Left ventricle myocardium superior (tissue), 1 donor: ENCODE measurements around the gene SRL. TPM values are rescaled to one million over a fixed set of nuclear protein-coding genes. Genes with fewer than 3 reads are reported as not detected.
"Not testable (repeated sequence)": the region's sequence is repeated elsewhere in the genome, so short reads cannot be mapped to it uniquely, and the experiment has no call there.

ENCODE experiments used
- ATAC-seq: fragments of 200-7000 bp; cut with Tn5 transposase; one replicate; pipeline ENCODE4 v1.9.1; 2020; ENCODE audit warnings: mild to moderate bottlenecking, moderate library complexity
- DNase-seq: peaks from one replicate; pipeline ENCODE4 v3.0.0-alpha.2; 2020
- intact Hi-C: fragments of 100-400 bp; cut with micrococcal nuclease; formaldehyde crosslinking; loops from one replicate; pipeline ENCODE4 v1.11.0; 2022
- total RNA-seq: library from RNA; stranded (reverse); fragmentation: NEBNext Ultra II Directional; extraction: Animal tissue kit (Norgen Biotek cat#: 25700); gene quantifications from one replicate; pipeline ENCODE4 v1.2.1, GENCODE V29; 2021
- donor health status: DM: no; HTN: yes; CAD: no; lungs with severe emphysema.

SRL gene
- total RNA-seq, 1 donor from 2014 or later, result 426 TPM

DNA sequence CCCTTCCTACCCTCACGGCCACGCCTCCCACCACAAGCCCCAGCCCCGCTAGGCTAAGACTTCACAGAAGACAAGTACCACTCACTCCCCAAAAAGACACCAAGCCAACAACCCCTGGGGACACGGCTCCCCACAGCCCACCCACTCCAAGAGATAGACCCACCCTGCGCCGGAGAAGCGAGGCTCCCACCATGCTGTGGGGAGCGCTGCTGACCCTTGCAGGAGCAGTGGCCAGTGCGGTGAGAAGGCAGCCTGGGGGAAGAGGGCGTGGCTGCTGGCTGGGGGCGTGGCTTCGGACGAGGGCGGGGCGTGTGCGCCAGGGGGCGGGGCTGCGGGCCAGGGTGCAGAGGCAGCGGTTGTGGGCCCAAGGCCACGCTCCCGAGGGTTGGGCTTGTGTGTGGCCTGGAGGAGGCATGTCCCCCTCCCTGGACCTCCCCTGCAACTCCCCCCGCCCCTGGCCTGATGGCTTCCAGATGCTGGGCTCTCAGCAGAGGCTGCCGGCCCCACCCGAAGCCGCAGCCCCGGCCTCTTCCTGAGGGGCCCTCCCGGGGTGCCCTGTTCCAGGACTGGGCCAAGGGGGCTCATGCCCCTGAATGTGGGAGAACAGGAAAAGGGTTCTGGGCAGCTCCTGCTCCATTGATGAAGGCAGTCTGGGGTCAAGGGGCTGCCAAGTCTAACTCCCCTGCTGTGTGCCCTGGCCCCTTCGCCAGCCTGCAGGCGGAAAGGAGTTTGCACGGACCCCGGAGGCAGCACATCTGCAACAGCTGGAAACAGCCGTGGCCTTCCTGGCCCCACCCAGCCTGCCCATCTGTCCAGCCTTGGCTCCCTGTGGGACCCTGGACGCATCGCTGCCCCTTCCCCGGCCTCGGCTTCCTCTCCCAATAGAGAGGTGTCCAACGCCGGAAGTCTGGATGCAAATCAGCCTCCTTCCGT, 21.9 kb upstream of the SRL start:
- DNase-seq, result peak; percentile 90
- intact Hi-C loops, result no loop called here
- peak; percentile 87 for ATAC-seq

- ATAC-seq (no peak), DNase-seq (no peak)
- intact Hi-C loops, result no loop called here
Observed at GRCh38 chr16:4262303-4262835, 20.5 kb upstream of the SRL start.

- intact Hi-C loops, result no loop called here
- peak; percentile 64 for DNase-seq
- ATAC-seq, result no peak
Observed at GRCh38 chr16:4261557-4262172, 19.8 kb upstream of the SRL start.

GRCh38 chr16:4260360-4260759, 18.5 kb upstream of the SRL start:
- DNase-seq, result no peak
- ATAC-seq, result no peak
- intact Hi-C loops, result no loop called here

- ATAC-seq (no peak), DNase-seq (peak; percentile 77)
- intact Hi-C loops, result no loop called here
Observed at GRCh38 chr16:4257646-4258556, 16.0 kb upstream of the SRL start.

GRCh38 chr16:4253394-4254150, 11.7 kb upstream of the SRL start:
- intact Hi-C loops, result no loop called here
- DNase-seq (peak; percentile 100), ATAC-seq (peak; percentile 97)

DNA sequence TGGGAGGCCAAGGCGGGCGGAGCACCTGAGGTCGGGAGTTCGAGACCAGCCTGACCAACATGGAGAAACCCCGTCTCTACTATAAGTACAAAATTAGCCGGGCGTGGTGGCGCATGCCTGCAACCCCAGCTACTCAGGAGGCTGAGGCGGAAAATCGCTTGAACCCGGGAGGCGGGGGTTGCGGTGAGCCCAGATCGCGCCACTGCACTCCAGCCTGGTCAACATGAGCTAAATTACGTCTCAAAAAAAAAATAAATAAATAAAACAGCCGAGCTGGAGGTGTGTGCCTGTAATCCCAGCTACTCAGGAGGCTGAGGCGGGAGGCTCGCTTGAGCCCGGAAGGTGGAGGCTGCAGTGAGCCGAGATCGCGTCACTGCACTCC, 11.1 kb upstream of the SRL start:
- intact Hi-C loops, ATAC-seq: not testable (repeated sequence)
- DNase-seq, result peak; percentile 49

DNA sequence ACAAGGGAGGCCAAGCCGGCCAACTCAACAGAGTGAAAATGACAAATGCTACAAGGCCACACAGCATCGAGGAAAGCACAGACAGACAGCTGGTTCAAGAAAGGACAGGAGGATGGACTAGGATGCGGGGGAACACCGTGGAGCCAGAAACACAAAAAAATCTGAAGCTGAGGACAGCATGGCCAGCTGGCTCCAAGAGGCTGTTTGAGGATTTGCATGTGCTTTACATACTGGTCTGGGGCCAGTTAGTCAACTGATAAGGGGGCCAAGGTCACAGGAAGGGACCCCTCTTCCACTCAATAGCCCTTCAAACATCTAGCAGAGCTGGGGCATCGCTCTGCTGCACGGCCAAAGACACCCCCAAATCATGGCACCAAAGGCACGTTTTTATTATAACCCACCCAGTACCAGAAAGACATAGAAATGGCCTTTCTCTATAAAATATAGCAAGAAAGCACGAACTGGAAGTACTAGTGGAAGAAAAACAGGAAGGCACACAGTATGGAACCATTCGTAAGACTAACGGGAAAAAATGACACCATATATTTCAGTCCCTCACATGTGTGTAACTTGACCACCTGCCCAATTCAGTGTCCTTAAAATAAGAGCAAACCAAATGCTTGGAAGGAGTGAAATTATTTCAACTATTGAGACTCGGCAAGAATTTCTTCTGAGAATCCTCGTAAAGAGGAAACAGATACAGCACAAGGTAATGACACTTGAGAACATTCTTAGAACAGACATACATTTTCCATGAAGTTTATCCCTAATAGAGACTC, 7.8 kb upstream of the SRL start:
- DNase-seq, result no peak
- ATAC-seq, result no peak

GRCh38 chr16:4247460-4247784, 5.5 kb upstream of the SRL start:
- no peak for DNase-seq
- intact Hi-C loops, result no loop called here
- ATAC-seq, result peak; percentile 13

More for the DNA sequence above, 7.8 kb upstream of the SRL start:
- intact Hi-C loops, result no loop called here

GRCh38 chr16:4246777-4247459, 5.0 kb upstream of the SRL start:
- intact Hi-C loops, result no loop called here
- ATAC-seq (no peak), DNase-seq (no peak)

DNA sequence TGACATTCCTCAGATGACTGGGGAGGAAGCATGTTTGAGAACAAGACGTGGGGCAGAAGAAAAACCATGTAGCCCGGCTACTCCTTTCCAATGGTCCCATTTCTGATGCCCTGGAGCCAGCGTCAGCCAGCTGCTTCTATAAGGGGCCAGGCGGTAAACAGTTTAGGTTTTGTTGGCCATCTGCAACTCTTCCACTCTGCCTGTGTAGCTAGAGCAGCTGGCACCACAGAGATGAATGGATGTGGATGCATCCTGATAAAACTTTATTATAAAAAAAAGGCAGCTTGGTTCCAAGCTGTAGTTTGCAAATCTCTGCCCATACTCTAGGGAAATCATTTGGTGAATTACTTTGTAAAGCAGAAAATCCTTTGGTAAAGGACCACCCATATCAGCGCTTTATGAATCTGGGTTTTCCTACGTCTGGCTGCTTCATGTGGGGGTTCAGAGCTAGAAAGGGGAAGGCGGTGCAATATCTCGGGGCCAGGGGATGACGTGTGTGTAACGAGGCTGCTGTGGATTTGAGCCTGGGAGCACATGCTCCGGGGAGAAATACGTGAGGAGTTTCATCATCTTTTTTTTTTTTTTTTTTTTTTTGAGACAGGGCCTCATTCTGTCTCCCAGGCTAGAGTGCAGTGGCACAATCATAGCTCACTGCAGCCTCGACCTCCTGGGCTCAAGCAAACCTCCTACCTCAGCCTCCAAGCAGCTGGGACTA, 3.4 kb upstream of the SRL start:
- ATAC-seq (no peak), DNase-seq (no peak)
- intact Hi-C loops, result no loop called here

DNA sequence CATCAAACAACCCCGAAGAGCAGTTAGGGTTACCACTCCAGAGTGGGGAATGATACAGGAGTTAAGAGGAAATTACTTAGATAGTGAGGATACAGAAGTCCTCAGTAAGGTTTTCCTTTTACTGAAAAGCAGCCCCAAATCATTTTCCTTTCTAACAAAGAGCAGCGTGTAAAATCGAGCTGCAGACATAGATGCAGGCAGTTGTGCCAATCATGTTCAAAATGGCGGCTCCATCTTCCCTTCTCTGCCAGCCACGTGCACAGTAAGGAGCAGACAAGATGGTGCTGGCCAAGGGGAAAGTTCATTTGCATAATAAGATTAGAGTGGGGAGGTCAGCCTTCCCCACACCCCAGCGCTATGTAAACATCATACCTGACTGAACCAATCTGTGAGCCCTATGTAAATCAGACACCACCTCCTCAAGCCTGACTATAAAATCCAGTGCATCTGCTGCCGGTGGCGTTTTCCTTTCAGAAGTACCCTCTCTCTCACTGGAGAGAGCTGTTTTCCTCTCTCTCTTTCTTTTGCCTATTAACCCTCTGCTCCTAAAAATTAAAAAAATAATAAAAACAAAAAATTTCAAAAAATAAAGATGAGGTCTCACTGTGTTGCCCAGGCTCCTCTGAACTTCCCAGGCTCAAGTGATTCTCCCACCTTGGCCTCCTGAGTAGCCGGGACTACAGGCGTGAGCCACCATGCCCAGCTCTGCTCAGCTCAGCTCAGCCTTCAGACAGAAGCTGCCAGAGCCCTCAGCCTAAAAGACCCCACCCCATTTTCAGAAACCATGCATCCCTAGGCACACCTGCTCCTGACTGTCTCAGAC, 2.6 kb upstream of the SRL start:
- no peak for DNase-seq
- intact Hi-C loops, result no loop called here
- no peak for ATAC-seq

- intact Hi-C loops, result no loop called here
- ATAC-seq (peak; percentile 18), DNase-seq (no peak)
Observed at GRCh38 chr16:4241258-4241927, 487 bp downstream of the SRL start.

GRCh38 chr16:4240624-4241023, 1.3 kb downstream of the SRL start:
- intact Hi-C loops, result no loop called here
- ATAC-seq, result peak; percentile 81
- DNase-seq, result peak; percentile 79

GRCh38 chr16:4239682-4240175, 2.2 kb downstream of the SRL start:
- ATAC-seq (peak; percentile 14), DNase-seq (no peak)
- intact Hi-C loops, result no loop called here
